Measurements from ENCODE around the gene CDH16.

GRCh38 chr16:66948134-66948836 is 29.6 kb upstream of the CDH16 start:
- TF ChIP-seq CTCF (IDR thresholded peaks at IDR 0.05; ENCODE audit: low read depth, low read length), result no peak
- TF ChIP-seq EZH2phosphoT487 (IDR thresholded peaks at IDR 0.05; ENCODE audit: low read depth), result no peak
